GM19455 (cell line): Measurements from ENCODE around the gene CFAP97D1.

Experiments used
- ATAC-seq: cut with Tn5 transposase; IDR thresholded peaks from one replicate; pipeline ENCODE4 v1.9.1; 2021; ENCODE audit not compliant: unreplicated experiment

Gene CFAP97D1

GRCh38 chr17:43767713-43768059 is 12.5 kb upstream of the CFAP97D1 start:
- no peak for ATAC-seq

GRCh38 chr17:43768382-43768781 is 11.9 kb upstream of the CFAP97D1 start:
- no peak for ATAC-seq

GRCh38 chr17:43768943-43769342 is 11.3 kb upstream of the CFAP97D1 start:
- no peak for ATAC-seq

- ATAC-seq: no peak
Observed at GRCh38 chr17:43769426-43769825, 10.8 kb upstream of the CFAP97D1 start.

GRCh38 chr17:43769859-43770258 is 10.4 kb upstream of the CFAP97D1 start:
- ATAC-seq: no peak

- ATAC-seq: no peak
Observed at GRCh38 chr17:43770957-43771356, 9.3 kb upstream of the CFAP97D1 start.

- no peak for ATAC-seq
Observed at GRCh38 chr17:43771463-43771862, 8.8 kb upstream of the CFAP97D1 start.

GRCh38 chr17:43772877-43773648 is 7.2 kb upstream of the CFAP97D1 start:
- ATAC-seq: no peak

- ATAC-seq: no peak
Observed at GRCh38 chr17:43774304-43775250, 5.7 kb upstream of the CFAP97D1 start.

- peak; percentile 65 for ATAC-seq
Observed at GRCh38 chr17:43778337-43779144, 1.7 kb upstream of the CFAP97D1 start, which contains the start of gene DUSP3. DUSP3 (minus strand) TSS chr17:43778977; CDS start chr17:43778924, 53 bp downstream.

- ATAC-seq: no peak
Observed at GRCh38 chr17:43779145-43780125, 800 bp upstream of the CFAP97D1 start.

GRCh38 chr17:43782913-43783680 is 2.9 kb downstream of the CFAP97D1 start:
- ATAC-seq: no peak

- no peak for ATAC-seq
Observed at GRCh38 chr17:43784068-43784467, 3.8 kb downstream of the CFAP97D1 start.

- no peak for ATAC-seq
Observed at GRCh38 chr17:43784628-43785101, 4.4 kb downstream of the CFAP97D1 start.

- no peak for ATAC-seq
Observed at GRCh38 chr17:43787728-43788127, 7.5 kb downstream of the CFAP97D1 start.

GRCh38 chr17:43788540-43788939 is 8.3 kb downstream of the CFAP97D1 start:
- no peak for ATAC-seq

- ATAC-seq: no peak
Observed at GRCh38 chr17:43789482-43789881, 9.2 kb downstream of the CFAP97D1 start.

GRCh38 chr17:43790311-43790940 is 10.2 kb downstream of the CFAP97D1 start:
- ATAC-seq: no peak

- ATAC-seq: no peak
Observed at GRCh38 chr17:43791589-43791988, 11.4 kb downstream of the CFAP97D1 start.
